ENCODE measurements around the gene AREG. TPM values are rescaled to one million over a fixed set of nuclear protein-coding genes. Genes with fewer than 3 reads are reported as not detected.

Gene AREG
- total RNA-seq, 1 experiment from 2014 or later: 739 TPM

- Histone ChIP-seq H3K27ac (ENCODE audit: low read depth, low read length) (no peak overlapping the region), H3K4me3 (replicated peaks in 1 of 2; ENCODE audit: low read depth in 1 of 2, low read length in 2 of 2) (no peak overlapping the region), H3K9me2 (ENCODE audit: insufficient read depth) (no peaks in the 10 kb centered on the region), H3K4me1 (ENCODE audit: control insufficient read depth in 1 of 2, insufficient read depth in 2 of 2, low read length in 2 of 2) (peaks cover 4 to 12% of the 10 kb centered on the region in 2 experiments; a peak in 3 of 4 replicates), H3K9me3 (ENCODE audit: control insufficient read depth in 1 of 2, insufficient read depth in 1 of 2, low read depth in 1 of 2, low read length in 2 of 2) (no peaks in the 10 kb centered on the region), H3K79me2 (ENCODE audit: insufficient read depth, low read length) (no peaks in the 10 kb centered on the region), H3K4me2 (ENCODE audit: low read length) (no peak overlapping the region), H2AFZ (ENCODE audit: low read depth, low read length, poor library complexity, severe bottlenecking) (peak overlapping the region; percentile 37), H3K36me3 (ENCODE audit: control insufficient read depth in 1 of 2, insufficient read depth in 2 of 2, low read length in 2 of 2) (no peaks in the 10 kb centered on the region), H4K20me1 (ENCODE audit: insufficient read depth) (no peaks in the 10 kb centered on the region), H3K27me3 (ENCODE audit: insufficient read depth, low read length) (no peaks in the 10 kb centered on the region), H3K9ac (ENCODE audit: low read length) (no peak overlapping the region)
- intact Hi-C loops (cut with micrococcal nuclease): no loop called here
- TF ChIP-seq ATF3 (IDR thresholded peaks at IDR 0.05): no peak
- no peak for TF ChIP-seq JUND (IDR thresholded peaks at IDR 0.05)
- no peak for TF ChIP-seq POLR2AphosphoS5 (IDR thresholded peaks at IDR 0.05; ENCODE audit: low read depth, low read length)
- no peak for TF ChIP-seq SP1 (IDR thresholded peaks at IDR 0.05; ENCODE audit: low read depth)
- TF ChIP-seq CBX3 (IDR thresholded peaks at IDR 0.05; ENCODE audit: low read depth): no peak
- no peak for TF ChIP-seq RAD21 (IDR thresholded peaks at IDR 0.05; ENCODE audit: low read depth)
- no peak for TF ChIP-seq YY1 (IDR thresholded peaks at IDR 0.05; ENCODE audit: extremely low read depth, insufficient replicate concordance, low read depth, low read length)
- TF ChIP-seq EGR1 (IDR thresholded peaks at IDR 0.05; ENCODE audit: low read depth): no peak
- TF ChIP-seq EZH2 (IDR thresholded peaks at IDR 0.05): no peak
- no peak for TF ChIP-seq SIN3A (IDR thresholded peaks at IDR 0.05; ENCODE audit: low read depth)
- TF ChIP-seq TCF7L2 (IDR thresholded peaks at IDR 0.05; ENCODE audit: borderline replicate concordance, extremely low read depth, insufficient read depth, insufficient read length): no peak
- no peak for TF ChIP-seq MAX (IDR thresholded peaks at IDR 0.05)
- no peak for TF ChIP-seq CEBPB (IDR thresholded peaks at IDR 0.05; ENCODE audit: low read depth)
- no peak for TF ChIP-seq FOSL1 (IDR thresholded peaks at IDR 0.05; ENCODE audit: low read depth)
- TF ChIP-seq CTCF (IDR thresholded peaks at IDR 0.05 in 2 of 3, conservative IDR thresholded peaks at IDR 0.05 in 1 of 3; ENCODE audit: borderline replicate concordance in 1 of 3, insufficient read depth in 1 of 3, low read depth in 2 of 3, low read length in 2 of 3): no peak
- TF ChIP-seq ZNF274 (IDR thresholded peaks at IDR 0.05; ENCODE audit: low read depth, low read length): no peak
- no peak for TF ChIP-seq EZH2phosphoT487 (IDR thresholded peaks at IDR 0.05; ENCODE audit: borderline replicate concordance)
- TF ChIP-seq ZFX (IDR thresholded peaks at IDR 0.05): no peak
- CTCF ChIA-PET: no interaction called here
- POLR2A ChIA-PET: no interaction called here
- BruUV-seq (replicated peaks): no TSS peak
- ATAC-seq: peak; percentile 32; the same call in 1 of the 2 replicates
- RAD21 ChIA-PET (ENCODE audit: low non-redundant PET in 1 of 2, low total read pairs in 2 of 2, uncharacterized antibody in 2 of 2, unreplicated experiment in 2 of 2): no interaction called here
- no peak for DNase-seq (ENCODE audit: low read depth, low spot score)
Observed at GRCh38 chr4:74433541-74434172, 11.3 kb upstream of the AREG start.

Measured in HCT116 (cell line).